GM19043 (cell line): ENCODE measurements around the gene MUC20.
"Not testable (repeated sequence)": the region's sequence is repeated elsewhere in the genome, so short reads cannot be mapped to it uniquely, and the experiment has no call there.

ENCODE experiments used
- ATAC-seq: cut with Tn5 transposase; IDR thresholded peaks from one replicate; pipeline ENCODE4 v1.9.1; 2021; ENCODE audit warnings: low read depth; ENCODE audit not compliant: unreplicated experiment

Gene MUC20

GRCh38 chr3:195725916-195726740 lies 5.3 kb downstream of the MUC20 start:
- ATAC-seq: not testable (repeated sequence)

DNA sequence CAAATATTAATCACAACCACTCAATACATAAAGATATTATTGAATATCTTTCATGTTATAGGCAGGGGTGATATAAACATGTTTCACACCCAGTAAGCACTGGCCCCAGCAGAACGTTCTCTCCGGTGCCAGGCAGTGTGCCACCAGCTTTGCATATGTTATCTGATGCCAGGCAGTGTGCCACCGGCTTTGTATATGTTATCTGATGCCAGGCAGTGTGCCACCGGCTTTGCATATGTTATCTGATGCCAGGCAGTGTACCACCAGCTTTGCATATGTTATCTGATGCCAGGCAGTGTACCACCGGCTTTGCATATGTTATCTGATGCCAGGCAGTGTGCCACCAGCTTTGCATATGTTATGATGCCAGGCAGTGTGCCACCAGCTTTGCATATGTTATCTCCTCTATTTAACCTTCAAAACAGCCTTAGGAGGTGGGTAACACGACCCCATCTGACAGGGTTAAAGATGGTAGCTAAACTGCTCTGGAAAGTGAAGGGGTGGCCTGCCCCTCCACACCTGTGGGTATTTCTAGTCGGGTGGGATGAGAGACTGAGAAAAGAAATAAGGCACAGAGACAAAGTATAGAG lies 6.9 kb downstream of the MUC20 start:
- ATAC-seq: no peak

DNA sequence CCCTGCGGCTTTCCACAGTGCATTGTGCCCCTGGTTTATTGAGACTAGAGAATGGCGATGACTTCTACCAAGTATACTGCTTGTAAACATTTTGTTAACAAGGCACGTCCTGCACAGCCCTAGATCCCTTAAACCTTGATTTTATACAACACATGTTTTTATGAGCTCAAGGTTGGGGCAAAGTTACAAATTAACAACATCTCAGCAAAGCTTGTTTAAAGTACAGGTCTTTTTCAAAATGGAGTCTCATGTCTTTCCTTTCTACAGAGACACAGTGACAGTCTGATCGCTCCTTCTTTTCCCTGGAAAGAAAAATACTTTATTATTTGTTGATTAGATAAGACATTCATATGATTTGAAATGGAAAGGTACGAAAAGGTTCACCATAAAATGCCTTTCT lies 8.0 kb downstream of the MUC20 start:
- not testable (repeated sequence) for ATAC-seq

DNA sequence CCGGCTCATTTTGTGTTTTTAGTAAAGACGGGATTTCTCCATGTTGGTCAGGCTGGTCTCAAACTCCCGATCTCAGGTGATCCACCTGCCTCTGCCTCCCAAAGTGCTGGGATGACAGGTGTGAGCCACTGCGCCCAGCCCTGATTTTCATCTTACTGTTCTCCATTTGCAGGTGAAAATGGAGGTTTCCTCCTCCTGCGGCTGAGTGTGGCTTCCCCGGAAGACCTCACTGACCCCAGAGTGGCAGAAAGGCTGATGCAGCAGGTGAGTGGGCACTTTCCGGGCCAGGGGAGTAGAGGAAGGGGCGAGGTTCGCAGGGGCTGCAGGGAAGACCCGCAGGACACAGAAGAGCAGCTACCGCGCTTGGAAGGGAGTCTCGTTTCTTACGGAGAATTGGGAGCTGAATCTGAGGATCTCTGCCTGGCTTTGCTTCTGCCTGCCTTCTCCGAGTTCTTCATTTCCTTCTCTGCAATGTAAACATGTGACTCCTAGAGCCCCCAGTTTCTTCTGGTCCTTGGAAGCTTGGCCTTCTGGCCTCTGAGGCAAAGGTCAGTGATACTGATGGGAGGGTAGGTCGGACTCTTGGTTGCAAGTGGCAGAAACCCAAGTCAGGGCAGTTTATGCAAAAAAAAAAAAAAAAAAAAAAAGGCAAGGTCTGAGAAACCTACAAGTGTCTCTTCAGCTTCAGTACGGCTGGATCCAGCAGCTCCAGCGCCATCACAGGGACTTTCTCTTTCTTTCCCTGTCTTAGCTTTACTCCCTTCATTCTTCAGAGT lies 8.9 kb downstream of the MUC20 start:
- ATAC-seq: no peak

DNA sequence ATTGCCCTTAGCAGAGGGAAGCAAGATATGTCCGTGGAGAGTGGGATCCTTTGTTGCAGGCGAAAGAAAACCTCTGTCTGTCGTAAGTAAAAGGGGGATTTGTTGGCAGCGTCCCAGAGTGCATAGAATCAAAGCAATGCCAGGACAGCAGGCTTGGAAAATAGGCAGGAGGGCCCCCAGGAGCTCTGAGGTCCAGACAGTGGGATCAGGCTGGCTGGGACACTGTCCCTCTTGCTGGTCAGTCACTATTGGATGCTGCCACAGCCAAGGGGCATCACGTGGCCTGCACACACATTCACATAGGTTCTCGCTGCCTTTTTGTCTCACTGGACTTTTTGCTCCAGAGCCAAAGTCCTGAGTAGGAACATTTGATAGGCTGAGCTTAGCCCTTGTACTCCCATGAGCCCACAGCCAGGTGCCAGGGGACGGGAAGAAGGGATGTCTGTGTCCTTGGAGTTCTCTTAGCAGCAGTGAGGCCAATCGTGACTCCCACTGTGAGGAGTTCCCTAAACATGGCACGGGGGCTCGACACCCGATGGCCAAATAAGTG lies 10.7 kb downstream of the MUC20 start:
- no peak for ATAC-seq

DNA sequence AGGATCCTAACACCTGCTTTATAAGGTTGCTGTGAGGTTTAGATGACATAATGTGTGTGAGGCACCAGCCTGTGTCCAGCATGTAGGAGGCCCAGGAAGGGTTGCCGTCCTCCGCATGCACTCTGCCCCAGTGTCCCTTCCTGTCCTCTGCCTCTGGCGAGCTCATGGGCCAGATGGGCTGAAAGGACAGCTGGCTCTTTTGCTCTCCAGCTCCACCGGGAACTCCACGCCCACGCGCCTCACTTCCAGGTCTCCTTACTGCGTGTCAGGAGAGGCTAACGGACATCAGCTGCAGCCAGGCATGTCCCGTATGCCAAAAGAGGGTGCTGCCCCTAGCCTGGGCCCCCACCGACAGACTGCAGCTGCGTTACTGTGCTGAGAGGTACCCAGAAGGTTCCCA lies 12.2 kb downstream of the MUC20 start:
- no peak for ATAC-seq

GRCh38 chr3:195735036-195735695 lies 14.4 kb downstream of the MUC20 start:
- no peak for ATAC-seq

GRCh38 chr3:195736866-195737490 lies 16.2 kb downstream of the MUC20 start:
- no peak for ATAC-seq

DNA sequence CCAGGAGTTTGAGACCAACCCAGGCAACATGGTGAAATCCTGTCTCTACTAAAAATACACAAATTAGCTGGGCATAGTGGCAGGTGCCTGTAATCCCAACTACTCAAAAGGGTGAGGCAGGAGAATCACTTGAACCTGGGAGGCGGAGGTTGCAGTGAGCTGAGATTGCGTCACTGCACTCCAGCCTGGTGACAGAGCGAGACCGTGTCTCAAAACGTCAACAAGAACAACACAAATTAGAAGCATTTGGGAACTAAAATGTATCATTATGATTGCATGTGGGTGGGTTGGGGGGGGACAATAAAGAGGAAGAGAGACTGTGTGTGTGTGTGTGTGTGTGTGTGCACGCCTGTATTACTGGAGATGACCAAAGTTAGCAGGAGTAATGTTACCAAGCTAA lies 17.0 kb downstream of the MUC20 start:
- ATAC-seq: not testable (repeated sequence)

DNA sequence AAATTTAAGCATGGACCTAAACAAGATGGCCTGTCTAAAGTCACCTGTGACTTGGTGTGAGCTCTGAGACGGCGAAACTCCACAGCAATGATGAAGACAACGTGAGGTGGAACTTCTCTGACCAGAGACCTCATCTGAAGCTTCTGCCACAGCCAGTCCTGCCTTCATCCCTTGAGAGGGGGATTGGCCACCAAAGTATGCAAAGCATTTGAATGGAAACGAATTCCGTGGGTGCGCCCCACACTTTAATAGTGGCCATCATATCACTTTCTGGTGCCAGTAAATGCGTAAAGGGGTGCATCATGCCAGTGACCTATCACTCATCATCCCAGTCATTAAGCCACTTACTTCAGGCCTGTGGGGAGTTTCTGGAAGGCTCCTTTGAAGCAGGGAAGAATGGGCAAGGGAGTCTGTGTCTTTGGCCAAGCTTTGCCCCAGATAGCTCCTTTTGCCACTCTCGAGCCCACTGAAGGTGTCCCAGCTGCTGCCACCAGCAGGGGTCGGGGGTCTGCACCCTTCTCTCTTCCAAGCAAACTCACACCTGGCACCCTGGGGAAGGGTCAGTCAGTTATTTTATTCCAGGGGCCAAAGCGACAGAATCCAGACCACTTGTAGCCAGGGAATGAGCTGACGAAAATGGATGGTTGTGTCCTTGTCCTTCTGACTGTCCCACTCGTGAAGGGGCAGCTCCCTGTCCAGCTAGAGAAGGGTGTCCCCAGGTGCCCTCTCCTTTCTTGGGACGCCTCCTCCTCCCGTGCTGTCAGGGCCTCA lies 17.7 kb downstream of the MUC20 start:
- no peak for ATAC-seq

- ATAC-seq: no peak
Measured at GRCh38 chr3:195739561-195740111, 18.9 kb downstream of the MUC20 start.

- no peak for ATAC-seq
Measured at GRCh38 chr3:195744437-195744836, 23.7 kb downstream of the MUC20 start.

DNA sequence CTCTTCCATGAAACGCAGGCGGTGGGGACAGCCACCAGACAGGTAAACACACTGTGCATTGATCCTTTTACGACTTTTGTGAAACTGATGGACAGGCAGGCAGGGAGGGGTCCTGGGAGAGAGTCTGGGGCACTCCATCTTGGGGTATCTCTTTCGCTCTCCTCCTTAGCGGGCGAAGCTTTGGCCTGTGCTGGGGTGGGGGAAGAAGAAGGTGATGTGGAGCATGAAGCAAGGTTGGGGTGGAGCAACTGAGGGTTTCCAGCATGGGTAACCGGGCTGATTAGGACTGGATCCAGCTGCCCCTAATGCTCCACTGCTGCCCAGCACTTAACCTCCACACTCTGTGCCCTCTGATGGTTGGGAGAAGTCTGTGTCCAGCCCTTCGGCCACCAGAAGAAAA lies 25.6 kb downstream of the MUC20 start:
- no peak for ATAC-seq

DNA sequence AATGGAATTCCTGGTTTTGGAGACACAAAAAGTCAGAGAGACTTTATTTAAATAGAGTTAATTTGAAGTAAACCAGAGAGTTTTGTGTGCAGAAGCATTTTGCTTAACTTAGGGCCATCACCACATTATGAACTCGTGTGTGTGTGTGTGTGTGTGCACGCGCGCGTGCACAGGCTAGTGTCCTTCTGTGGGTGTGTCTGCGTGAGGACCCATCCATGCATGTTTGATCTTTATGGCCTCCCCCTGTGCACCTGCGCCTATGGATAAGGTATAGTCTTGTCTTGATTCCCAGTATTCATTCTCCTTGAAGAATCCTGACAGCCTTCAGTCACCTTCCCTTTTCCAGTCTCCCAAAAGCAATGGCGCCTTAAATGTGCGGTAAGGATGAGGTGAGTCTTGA lies 26.0 kb downstream of the MUC20 start:
- ATAC-seq: no peak

DNA sequence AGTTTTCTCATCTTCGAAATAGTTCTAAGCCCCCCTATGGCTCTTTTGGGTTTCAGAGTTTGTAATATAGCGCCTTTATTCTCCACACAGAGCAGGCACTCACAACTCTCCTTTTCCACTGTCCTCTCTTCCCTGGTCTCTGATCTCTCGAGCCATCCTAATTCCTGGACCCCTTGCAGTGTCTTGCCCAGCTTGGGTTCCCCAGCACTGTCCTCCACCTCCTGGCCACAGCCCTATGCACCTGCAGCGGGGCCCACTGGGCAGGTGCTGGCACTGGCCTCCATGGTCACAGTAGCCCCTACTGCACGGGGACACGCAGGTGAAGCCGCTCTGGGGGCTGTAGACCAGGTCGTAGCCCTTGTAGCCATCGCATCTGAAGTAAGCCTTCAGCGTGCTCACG lies 27.9 kb downstream of the MUC20 start:
- no peak for ATAC-seq

- ATAC-seq: not testable (repeated sequence)
Measured at GRCh38 chr3:195749101-195749500, 28.3 kb downstream of the MUC20 start.

GRCh38 chr3:195750797-195751520 lies 30.2 kb downstream of the MUC20 start:
- ATAC-seq: no peak

DNA sequence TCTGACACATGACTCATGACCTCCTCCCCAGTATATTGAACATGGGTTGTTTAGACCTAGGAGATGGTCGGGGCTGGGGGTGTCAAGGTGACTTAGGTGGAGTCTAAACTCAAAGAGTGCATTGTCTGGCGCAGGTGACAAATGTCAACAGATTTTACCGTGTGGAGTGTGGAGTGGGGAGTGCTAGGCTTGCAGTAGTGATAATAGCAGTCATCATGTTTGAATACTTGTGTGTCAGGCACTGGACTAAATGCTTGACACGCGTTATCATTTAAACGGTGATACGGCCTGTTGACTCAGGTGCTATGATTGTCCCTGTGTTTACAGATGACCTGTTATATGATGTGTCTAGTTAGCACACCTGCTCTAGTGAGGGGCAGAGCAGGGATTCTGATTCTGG lies 30.8 kb downstream of the MUC20 start:
- ATAC-seq: no peak

DNA sequence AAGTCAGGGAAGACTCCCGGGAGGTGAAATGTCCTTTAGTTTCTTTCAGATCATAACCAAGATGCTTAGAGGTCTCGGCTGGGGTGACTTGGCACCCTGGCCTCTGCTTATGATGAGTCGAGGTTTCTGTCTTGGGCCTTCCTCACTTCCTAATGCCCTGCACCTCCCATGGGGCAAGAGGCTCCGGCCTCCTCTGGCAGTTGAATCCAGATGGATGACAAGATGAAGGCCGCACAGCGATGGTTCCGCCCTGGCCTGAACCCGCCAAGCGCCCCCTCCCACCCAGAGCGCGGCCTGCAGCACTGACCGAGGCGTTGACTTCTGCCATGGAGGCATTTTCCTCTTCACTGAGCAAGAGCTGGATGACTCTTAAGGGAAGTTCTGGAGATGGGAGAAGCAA lies 31.3 kb downstream of the MUC20 start:
- no peak for ATAC-seq
